HFF-Myc (cell line): ENCODE results near the gene DDX41.

ENCODE experiments used
- DNase-seq: peaks from one replicate; pipeline ENCODE4 v3.0.0-alpha.2; 2011; ENCODE audit warnings: low read depth; ENCODE audit errors: extremely low read depth
- H3K4me3 ChIP-seq: replicated peaks from 2 replicates; pipeline ENCODE4 v1.5.1; 2011; ENCODE audit warnings: low read depth, mild to moderate bottlenecking, control low read depth, low read length
- CTCF ChIP-seq: IDR thresholded peaks from 2 replicates; pipeline ENCODE4 v1.5.1; 2012; ENCODE audit warnings: mild to moderate bottlenecking, low read depth, low read length, control low read depth; ENCODE audit errors: missing control alignments

Gene DDX41

GRCh38 chr5:177484902-177485549, 31.7 kb downstream of the DDX41 start:
- no peak for TF ChIP-seq CTCF

GRCh38 chr5:177483994-177484901, 32.5 kb downstream of the DDX41 start:
- no peak overlapping the region for H3K4me3 ChIP-seq
- DNase-seq, result no peak
- TF ChIP-seq CTCF, result no peak

More at GRCh38 chr5:177484902-177485549, 31.7 kb downstream of the DDX41 start:
- no peak overlapping the region for H3K4me3 ChIP-seq
- no peak for DNase-seq

- no peak for TF ChIP-seq CTCF
- no peak overlapping the region for H3K4me3 ChIP-seq
- no peak for DNase-seq
Observed at GRCh38 chr5:177483042-177483441, 33.7 kb downstream of the DDX41 start.

GRCh38 chr5:177482359-177482795, 34.4 kb downstream of the DDX41 start:
- no peak for TF ChIP-seq CTCF
- no peak overlapping the region for H3K4me3 ChIP-seq
- no peak for DNase-seq

GRCh38 chr5:177479774-177480173, 37.0 kb downstream of the DDX41 start:
- no peak overlapping the region for H3K4me3 ChIP-seq
- no peak for DNase-seq
- TF ChIP-seq CTCF, result no peak

GRCh38 chr5:177478711-177479646, 37.8 kb downstream of the DDX41 start:
- DNase-seq, result no peak
- TF ChIP-seq CTCF, result no peak
- no peak overlapping the region for H3K4me3 ChIP-seq
